GM13976 (cell line): ENCODE data around the gene PIGP.
"Not testable (repeated sequence)": the region's sequence is repeated elsewhere in the genome, so short reads cannot be mapped to it uniquely, and the experiment has no call there.

ENCODE experiments used
- DNase-seq: peaks from one replicate; pipeline ENCODE4 v3.0.0; 2012; ENCODE audit warnings: low spot score
- in situ Hi-C: fragments of 300-500 bp; cut with MboI; formaldehyde crosslinking; loops from one replicate; pipeline ENCODE4 v1.12.0; 2022; ENCODE audit warnings: low sequenced_read_pairs, mixed read lengths, inconsistent platforms; ENCODE audit not compliant: unreplicated experiment
- TF ChIP-seq, protein P1 (sequence below): IDR thresholded peaks from 2 replicates; pipeline ENCODE4 v1.5.1; 2012; ENCODE audit warnings: borderline replicate concordance, mild to moderate bottlenecking; ENCODE audit not compliant: insufficient read depth; ENCODE audit errors: extremely low read depth, missing control alignments, control extremely low read depth

PIGP gene

DNA sequence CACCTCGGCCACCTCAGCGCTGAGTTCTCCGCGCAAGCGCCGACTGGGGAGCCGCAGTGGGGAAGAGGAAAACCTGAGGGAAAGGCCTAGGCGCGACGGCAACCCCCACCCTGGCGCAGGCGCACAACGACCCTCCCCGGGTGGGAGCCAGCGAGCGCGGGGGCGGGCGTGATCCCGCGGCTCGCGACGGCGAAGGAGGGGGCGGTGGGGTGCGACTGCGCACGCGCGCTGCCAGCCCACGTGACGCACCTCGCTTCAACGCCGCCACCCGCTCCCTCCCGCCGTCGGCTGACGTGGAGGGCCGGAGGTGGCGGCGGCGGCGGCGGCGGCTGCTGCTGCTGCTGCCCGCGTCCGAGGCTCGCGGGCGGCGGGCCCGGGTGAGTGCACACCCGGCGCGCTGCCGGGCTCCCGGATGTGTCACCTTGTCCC lies at the start of gene PIGP, which contains the start of gene TTC3:
Gene PIGP, minus strand, starts transcription at position 84 of the 429 bp plus-strand sequence. CDS start 556 bp downstream, outside the sequence.
Gene TTC3, plus strand, starts transcription at position 267 of the 429 bp plus-strand sequence. CDS start 14,004 bp downstream, outside the sequence.
- DNase-seq, result peak; percentile 98
- TF ChIP-seq, protein P1, sequence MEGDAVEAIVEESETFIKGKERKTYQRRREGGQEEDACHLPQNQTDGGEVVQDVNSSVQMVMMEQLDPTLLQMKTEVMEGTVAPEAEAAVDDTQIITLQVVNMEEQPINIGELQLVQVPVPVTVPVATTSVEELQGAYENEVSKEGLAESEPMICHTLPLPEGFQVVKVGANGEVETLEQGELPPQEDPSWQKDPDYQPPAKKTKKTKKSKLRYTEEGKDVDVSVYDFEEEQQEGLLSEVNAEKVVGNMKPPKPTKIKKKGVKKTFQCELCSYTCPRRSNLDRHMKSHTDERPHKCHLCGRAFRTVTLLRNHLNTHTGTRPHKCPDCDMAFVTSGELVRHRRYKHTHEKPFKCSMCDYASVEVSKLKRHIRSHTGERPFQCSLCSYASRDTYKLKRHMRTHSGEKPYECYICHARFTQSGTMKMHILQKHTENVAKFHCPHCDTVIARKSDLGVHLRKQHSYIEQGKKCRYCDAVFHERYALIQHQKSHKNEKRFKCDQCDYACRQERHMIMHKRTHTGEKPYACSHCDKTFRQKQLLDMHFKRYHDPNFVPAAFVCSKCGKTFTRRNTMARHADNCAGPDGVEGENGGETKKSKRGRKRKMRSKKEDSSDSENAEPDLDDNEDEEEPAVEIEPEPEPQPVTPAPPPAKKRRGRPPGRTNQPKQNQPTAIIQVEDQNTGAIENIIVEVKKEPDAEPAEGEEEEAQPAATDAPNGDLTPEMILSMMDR, result no peak
- in situ Hi-C loops, result no loop called here

DNA sequence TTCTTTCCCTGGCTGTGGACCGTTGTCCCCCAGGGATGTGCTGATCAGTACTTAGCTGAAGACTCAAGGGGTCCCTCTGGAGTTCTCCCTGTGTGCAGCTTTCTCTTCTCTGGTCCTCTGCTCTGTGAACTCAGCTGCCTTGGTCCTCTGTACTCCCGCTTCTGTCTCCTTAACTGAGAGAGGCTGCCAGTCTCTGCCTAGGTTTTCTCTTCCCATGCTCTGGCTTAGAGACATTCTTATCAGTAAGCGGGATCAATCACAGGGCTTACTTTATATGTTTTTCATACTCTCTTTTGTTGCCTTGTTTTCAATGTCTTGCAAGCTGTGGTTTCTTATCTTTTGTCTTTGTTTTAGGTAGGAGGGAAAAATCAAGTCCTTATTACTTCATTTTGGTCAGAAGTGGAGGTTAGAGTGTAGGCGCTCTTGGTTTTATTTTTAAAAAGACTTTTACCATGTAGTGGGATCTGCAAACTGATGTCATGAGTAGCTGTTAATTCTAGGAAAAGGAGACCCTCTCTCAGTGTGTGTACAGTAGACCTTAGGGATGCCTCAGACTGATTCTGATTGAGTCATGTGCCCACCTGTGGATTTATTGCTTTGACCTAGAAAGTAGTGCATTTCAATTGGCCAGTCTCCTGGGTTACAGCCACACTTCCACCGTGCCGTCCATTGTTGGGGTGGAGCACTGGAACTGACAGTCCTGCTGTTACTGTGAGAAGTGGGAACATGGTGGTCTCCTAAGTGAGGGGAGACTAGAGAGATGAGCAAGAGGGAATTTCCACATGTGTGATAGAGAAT lies 46.7 kb upstream of the PIGP start:
- DNase-seq, result no peak
- TF ChIP-seq, protein P1, result no peak
- in situ Hi-C loops, result no loop called here

DNA sequence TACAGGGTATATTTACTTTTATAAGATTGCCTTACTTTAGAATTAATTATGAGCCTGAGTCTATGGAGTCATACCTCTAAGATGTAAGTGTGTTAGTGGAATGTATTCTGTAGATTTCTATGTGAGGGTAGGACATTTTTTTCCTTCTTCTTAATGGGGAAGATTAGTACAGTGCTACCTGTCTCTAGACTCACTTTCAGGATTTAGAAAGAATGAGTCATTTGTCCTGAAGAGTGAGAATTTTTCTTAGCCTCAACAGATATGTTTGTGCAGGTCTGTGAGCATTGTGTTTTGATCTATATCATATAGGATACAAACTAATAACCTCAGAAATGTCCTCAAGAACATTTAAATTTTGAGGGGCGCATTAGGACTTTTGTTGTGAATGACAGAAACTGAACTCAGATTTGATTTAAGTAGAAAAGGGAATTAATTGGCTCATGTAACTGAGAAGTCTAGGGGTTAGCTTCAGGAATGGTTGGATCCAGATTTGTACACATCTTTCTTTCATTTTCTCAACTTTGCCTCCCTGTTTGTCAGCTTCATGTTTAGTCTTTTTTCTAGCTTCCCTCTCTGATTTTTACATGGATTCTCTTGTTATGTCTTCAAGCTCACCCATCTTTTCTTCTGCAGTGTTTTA lies 45.4 kb upstream of the PIGP start:
- TF ChIP-seq, protein P1, result no peak
- in situ Hi-C loops, result no loop called here
- DNase-seq, result no peak

DNA sequence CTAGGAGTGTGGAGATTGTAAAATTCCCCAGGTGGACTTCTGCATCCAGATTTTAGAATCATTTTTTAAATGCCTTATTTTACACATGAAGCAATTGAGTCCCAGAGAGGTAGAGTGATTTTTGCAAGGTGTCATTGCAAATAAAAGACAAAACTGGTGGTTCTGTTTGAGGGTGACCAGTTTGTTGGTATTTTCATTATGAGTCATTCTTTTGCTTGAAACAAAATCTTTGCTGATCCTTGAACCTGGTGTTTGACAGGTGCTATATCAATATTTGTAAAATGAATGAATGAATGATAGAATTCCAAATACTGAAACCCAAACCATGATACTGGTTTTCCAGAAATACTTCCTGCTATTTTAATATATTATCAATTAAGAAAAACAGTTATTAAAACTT lies 44.3 kb upstream of the PIGP start:
- DNase-seq, result no peak
- TF ChIP-seq, protein P1, result no peak
- in situ Hi-C loops, result no loop called here

DNA sequence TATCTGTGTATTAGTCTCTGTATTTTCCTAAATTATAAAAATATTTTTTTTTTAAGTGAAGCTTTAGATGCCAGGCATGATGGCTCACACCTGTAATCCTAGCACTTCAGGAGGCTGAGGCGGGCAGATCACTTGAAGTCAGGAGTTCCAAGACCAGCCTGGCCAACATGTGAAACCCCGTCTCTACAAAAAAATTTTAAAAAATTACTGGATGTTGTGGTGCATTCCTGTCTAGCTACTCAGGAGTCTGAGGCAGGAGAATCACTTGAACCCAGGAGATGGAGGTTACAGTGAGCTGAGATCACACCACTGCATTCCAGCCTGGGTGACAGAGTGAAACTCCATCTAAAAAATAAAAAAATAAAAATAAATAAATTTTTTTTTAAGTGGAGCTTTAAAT lies 43.6 kb upstream of the PIGP start:
- in situ Hi-C loops, DNase-seq: not testable (repeated sequence)

DNA sequence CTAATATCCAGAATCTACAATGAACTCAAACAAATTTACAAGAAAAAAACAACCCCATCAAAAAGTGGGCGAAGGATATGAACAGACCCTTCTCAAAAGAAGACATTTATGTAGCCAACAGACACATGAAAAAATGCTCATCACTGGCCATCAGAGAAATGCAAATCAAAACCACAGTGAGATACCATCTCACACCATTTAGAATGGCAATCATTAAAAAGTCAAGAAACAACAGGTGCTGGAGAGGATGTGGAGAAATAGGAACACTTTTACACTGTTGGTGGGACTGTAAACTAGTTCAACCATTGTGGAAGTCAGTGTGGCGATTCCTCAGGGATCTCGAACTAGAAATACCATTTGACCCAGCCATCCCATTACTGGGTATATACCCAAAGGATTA lies 41.4 kb upstream of the PIGP start:
- DNase-seq, in situ Hi-C loops: not testable (repeated sequence)

DNA sequence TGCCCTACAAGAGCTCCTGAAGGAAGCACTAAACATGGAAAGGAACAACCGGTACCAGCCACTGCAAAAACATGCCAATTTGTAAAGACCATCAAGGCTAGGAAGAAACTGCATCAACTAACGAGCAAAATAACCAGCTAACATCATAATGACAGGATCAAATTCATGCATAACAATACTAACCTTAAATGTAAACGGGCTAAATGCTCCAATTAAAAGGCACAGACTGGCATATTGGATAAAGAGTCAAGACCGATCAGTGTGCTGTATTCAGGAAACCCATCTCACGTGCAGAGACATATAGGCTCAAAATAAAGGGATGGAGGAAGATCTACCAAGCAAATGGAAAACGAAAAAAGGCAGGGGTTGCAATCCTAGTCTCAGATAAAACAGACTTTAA lies 38.2 kb upstream of the PIGP start:
- in situ Hi-C loops, DNase-seq: not testable (repeated sequence)

DNA sequence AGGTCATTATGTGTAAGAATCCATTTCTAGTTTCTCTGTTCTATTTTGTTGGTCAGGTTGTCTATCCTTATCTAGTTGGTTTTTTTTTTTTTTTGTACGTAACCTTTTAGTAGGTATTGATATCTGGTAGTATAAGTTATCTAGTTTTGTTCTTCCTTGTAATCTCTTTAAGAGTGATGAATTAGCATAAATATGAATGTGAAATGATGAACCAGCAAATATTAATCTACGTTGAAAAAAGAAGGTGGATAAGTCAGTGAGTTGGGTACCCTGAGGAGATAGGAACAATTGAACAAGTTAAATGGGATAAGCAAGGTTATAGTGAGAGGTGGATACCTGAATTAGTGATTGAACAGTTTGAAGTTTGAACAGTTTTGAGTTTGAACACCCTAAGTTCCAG lies 34.1 kb upstream of the PIGP start:
- in situ Hi-C loops, result no loop called here
- TF ChIP-seq, protein P1, result no peak

DNA sequence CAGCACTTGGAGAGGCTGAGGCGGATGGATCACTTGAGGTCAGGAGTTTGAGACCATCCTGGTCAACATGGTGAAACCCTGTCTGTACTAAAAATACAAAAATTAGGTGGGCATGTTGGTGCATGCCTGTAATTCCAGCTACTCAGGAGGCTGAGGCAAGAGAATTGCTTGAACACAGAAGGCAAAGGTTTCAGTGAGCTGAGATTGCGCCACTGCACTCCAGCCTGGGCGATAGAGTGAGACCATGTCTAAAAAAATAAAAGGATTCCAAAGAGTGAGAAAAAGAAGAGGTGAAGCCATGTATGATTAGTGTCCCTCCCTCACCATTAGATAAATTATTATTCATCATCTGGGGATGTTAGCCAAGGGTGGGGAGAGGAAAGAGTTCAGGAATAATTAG lies 29.9 kb upstream of the PIGP start:
- DNase-seq, in situ Hi-C loops: not testable (repeated sequence)

More for the DNA sequence above, 34.1 kb upstream of the PIGP start:
- no peak for DNase-seq
